GM12892 (cell line): ENCODE data around the gene TMEM9B.

Experiments
- POLR2A ChIP-seq: IDR thresholded peaks from 2 replicates; pipeline ENCODE4 v1.6.1; 2011; ENCODE audit warnings: low read depth, low read length, control low read depth
- POLR2AphosphoS5 ChIP-seq: IDR thresholded peaks from 2 replicates; pipeline ENCODE4 v1.6.1; 2011; ENCODE audit warnings: low read depth, low read length, control low read depth

DNA sequence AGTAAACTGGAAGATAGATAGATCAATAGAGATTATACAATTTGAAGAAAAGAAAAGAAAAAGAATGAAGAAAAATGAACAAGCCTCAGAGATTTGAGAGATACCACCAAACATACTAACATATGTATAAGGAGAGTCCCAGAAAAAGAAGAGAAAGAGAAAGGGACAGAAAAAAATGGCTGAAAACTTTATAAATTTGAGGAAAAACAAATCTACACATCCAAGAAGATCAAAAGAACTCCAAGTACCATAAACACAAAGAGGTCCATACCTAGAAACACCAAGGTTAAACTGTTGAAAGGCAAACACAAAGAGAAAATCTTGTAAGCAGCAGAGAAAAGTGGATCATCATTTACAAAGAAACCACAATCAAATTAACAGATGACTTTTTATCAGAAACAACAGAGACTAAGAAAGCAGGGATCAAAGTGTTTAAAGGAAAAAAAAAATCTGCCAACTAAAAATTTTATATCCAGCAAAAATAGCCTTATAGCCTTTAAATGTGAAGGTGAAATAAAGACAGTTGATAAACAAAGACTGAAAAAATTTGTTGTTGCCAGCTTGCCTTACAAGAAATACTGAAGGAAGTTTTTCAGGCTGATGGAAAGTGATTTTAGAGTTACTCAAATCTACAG is 65.0 kb downstream of the TMEM9B start:
- TF ChIP-seq POLR2AphosphoS5 (no peak), POLR2A (no peak)
